Hepatocyte (in vitro differentiated cells): ENCODE measurements around the gene UVSSA.
"Not testable (repeated sequence)": the region's sequence is repeated elsewhere in the genome, so short reads cannot be mapped to it uniquely, and the experiment has no call there.

ENCODE experiments used
- CTCF ChIP-seq: fragments of 200-600 bp; sonication (generic); IDR thresholded peaks from 2 replicates; pipeline ENCODE4 v1.5.1; 2016; ENCODE audit warnings: antibody characterized with exemption, mild to moderate bottlenecking; ENCODE audit not compliant: poor library complexity
- EZH2 ChIP-seq: fragments of 200-600 bp; sonication (generic); IDR thresholded peaks from 2 replicates; pipeline ENCODE4 v1.6.1; 2016; ENCODE audit warnings: antibody characterized with exemption, mild to moderate bottlenecking, borderline replicate concordance

- not testable (repeated sequence) for TF ChIP-seq CTCF, EZH2
These were observed 47.8 kb downstream of the UVSSA start for GRCh38 chr4:1394554-1395388.
